ENCODE measurements around the gene RNASE4.

Gene RNASE4

DNA sequence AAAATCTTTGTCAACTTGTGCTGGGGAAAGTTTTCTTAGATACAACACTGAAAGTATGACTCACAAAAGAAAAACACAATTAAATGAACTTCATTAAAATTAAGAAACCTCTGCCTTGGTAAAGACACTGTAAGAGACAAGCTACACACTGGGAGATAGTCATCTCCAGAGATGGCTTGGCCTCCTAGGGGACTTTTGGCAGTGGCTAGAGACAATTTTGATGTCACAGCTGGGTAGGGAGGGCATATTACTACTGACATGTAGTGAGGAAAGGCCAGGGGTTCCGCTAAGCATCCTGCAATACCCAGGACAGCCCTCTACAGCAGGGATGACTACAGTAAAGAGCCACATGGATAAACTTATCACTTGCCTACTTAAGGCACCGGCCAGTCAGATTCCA is 8.7 kb upstream of the RNASE4 start:
- DNase-seq (ENCODE audit: low spot score) = no peak

DNA sequence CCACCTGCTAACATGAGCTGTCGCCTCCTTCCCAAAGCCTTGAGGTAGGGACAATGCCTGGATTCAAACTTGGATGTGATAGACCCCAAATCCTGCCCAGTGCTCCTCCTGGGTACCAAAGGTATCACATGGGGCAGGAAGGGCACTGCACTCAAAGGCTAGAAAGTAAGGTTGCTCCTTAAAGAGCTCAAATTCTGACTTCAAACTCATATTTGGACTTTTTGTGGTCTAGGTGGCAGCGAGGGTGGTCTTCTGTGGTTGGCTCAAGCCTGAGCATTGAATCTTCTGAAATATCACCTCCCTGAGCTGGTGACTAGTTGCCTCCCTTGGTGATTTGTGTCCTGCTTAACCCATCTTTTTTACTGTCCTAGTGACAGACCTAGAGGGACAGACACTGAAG is 8.3 kb upstream of the RNASE4 start:
- DNase-seq (ENCODE audit: low spot score) = no peak

DNA sequence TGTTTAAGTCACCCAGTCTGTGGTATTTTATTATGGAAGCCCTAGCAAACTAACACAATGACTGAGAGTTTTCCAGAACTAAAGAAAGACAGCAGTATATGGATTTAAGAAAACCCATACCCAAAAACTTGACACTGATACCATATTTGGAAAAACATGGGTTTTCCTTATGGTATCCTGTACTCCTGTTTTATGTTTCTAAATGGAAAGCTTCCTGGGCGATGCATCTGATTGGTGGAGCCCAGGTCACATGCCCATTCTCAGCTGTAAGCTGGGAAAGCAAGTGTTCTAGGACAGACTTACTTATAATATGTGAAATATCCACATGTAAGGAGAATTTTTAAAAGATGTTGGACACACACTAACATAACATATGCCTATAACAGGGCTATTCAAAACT is 4.5 kb upstream of the RNASE4 start:
- peak; percentile 27 for DNase-seq (ENCODE audit: low spot score)

DNA sequence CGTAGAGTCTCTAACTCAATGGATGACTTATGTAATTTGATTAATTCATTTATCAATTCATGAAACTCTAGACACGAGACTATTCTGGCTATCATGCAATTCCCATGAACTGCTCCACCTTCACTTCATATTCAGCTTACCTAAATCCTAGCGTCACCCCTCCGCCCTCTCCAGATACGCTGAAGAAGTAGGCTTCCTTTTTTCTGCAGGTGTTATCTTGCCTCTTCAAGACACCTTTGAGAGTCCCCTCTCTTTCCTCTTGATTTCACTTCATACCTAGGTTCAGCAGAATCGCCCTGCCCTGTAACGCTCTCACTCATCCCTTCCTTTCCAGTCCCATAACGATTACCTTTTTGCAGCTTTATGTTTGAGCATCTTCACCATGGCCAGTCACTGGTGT is 4.0 kb upstream of the RNASE4 start:
- DNase-seq (ENCODE audit: low spot score) = no peak

DNA sequence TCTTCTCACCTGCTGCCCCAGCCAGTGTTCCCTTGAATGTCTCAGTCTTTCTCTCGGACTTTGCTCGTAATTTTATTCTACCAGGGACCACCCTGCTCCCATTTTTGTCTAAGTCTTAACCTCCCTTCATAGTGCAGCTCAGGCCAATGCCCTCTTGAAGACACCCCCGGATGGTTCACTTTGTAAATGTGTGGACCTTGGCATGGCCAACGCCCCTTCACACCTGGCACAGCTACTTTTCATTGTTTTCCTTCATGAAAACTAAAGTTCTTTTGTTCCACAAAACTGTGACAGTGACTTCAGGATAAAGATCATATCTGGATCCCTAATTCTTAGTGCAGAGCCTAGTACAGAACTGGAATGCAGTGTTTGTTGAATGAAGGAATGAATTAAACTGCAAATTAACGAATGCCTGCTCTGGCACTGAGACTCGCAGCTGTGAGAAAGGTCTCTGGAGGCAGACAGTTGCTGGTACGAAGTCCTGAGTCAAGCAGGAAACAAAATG is 3.5 kb upstream of the RNASE4 start:
- DNase-seq (ENCODE audit: low spot score) = no peak

DNA sequence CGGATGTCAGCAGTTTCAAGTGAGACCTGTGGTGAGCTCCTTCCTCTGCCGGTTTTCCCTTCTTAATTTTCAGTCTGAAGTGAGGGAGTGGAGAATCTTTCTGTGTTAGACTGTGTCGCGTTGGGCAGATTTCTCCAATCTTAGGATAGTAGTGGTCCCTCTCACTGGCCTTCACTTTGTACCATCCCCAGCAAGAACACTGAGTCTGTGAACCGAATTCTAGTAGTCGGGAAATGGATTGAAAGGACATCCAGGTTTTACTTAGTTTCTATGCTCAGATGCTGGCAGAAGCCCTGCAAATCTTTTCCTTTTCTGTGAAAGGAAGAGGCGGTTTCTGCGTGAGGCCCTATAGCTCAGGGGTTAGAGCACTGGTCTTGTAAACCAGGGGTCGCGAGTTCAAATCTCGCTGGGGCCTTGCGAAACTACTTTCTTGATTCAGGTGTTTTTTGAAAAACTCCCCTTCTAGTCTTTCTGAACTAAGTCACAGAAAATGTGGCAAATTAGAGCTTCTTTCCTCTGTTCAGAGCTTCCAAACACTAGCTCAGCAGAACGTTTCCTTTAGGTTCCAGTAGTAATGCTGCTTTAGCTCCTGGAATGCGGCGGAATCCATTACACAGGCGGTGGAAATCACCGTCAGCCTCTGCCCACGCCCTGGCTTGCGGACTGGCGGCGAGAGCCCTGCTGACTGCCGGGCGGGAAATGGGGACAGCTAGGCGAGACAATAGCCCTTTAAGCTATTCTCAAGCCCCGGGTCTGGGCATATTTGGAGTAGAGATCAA is 2.8 kb upstream of the RNASE4 start:
- DNase-seq (ENCODE audit: low spot score) = peak; percentile 85

DNA sequence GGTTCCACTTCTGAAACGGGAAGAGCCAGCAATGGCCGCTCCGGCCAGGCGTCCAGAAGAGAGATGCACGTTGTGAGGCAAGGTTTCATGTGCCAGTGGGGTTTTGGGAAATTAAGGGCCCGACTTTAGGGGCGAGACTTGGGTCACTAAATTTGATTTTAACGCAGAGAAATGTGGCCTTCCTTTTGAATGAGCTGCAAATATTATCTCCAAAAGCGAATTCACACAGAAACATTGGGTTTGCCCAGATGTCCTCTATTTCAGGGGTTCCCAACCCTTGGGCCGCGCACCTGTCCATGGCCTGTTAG is 2.3 kb upstream of the RNASE4 start:
- DNase-seq (ENCODE audit: low spot score) = no peak

DNA sequence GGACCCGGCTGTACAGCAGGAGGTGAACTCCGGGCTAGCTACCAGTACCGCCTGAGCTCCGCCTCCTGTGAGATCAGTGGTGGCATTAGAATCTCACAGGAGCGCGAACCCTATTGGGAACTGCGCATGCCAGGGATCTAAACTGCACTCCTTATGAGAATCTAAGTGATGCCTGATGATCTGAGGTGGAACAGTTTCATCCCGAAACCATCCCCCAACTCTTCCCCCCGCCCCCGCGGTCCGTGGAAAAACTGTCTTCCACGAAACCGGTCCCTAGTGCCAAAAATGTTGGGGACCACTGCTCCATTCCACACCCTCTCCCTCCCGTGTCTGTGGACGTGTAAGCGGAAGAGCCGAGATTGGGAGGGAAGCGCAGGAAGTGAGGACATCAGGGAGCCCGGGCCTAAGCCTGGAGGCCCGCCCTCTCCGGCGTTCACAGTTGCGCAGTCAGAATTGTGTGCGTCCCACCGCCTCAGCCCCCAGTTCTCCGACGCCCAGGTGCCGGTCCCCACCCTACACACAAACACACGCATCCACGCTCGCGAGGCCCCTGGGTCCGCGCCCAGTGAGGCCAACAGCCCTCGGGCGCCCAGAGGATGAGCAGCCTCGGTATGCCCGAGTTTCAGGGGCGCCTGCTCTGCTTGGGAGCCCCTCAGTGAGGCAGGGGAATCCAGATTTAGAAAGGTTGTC is 1.8 kb upstream of the RNASE4 start:
- DNase-seq (ENCODE audit: low spot score) = peak; percentile 87

DNA sequence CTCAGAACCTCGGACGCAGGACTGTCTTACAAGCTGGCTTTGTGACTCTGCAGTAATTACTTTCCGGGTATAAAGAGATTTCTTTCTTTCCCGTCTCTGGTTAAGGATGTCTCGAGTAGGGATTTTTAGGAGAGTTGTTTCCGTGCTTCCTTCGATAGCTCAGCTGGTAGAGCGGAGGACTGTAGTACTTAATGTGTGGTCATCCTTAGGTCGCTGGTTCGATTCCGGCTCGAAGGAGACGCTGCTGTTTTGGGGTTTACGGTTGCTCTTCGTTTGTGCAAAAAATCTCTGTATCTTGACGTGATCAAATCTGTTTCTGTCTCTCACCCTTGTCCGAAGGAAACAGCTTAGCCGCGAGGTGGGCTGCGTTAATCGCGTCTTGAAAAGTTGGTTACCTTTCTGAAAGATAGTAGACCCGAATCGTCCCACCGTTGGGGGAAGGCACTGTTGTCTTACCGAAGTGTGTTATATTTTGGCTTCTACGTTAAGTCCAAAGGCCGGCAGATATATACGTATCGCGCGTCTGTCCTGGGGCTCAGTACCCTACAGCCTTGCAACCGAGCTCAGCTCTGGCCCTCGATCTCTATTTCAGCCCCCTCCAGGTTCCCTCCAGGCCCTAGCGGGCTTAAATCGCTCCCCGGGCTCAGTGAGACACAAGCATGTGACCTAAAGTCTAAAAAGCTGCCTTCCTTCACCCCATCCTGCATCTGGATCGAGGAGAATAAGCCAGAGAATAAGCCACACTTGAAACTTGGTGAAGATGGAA is 1.1 kb upstream of the RNASE4 start:
- peak; percentile 88 for DNase-seq (ENCODE audit: low spot score)

DNA sequence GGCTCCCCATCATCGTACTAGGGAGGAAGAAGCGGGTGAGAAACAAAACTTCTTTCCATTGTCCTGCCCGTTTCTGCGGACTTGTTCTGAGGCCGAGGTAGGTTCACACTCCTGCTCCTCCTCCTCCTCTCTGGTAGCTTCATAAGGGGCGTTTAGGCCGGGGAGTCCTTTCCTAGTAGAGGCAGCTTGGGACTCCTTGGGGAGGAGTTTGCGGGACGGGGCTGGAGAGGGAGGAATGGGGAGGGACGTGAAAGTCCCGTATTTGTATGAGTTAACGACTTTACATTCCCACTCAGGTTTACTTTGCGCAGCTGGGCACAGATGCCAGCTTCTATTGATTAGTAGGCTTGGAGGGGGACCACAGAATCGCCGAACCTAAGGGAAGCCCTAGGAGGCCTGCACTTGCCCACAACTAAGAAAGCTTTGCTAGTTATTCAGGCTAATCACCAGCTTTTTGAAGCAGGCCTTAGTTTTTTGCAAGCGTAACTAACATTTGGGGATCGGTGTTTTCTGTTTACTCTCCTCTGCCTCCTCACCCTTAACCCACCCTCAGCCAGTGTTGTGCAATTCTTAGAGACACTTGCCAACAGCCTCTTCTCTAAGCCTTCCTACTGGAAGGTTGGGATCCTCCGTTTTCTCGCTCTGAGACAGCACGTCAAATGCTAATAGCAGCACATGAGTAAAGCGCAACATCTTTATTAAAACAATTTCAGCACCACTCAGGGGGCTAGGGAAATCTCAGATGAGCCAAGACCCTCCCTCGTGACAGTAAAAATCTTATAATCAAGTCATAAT is 499 bp downstream of the RNASE4 start:
- peak; percentile 23 for DNase-seq (ENCODE audit: low spot score)

DNA sequence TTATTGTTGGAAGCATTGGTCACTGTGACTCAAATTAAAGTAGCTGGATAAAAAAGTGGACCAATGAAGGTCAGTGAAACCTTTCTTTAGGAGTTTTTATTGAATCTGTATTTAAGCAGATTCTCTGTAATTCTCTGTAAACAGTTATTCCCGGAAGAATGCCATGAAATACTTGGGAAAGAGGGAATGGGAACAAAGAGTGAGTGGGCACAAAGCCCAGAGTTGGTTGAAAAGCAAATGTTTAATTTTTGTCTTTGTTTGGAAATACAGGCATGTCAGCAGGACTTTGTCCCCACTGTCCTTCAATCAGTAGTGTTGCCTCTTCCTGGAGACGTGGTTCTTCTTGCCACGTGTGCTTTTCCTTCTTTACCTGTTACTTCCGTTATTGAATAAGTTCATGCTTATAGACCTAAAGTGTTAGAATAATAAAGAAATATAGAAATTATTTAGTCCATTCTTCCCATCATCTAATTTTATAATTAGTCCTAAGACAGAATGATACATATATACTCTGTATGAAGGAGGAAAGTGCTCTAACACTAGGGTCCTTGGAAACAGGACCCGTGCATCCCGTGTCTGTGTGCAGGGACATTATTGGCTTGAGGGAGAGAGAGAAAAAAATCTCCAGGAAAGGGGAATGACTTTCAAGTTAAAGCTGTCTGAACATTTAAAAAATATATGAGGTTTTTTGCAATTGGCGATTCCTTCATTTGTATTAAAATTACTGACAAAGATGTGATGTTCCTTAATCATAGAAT is 2.2 kb downstream of the RNASE4 start:
- no peak for DNase-seq (ENCODE audit: low spot score)

DNA sequence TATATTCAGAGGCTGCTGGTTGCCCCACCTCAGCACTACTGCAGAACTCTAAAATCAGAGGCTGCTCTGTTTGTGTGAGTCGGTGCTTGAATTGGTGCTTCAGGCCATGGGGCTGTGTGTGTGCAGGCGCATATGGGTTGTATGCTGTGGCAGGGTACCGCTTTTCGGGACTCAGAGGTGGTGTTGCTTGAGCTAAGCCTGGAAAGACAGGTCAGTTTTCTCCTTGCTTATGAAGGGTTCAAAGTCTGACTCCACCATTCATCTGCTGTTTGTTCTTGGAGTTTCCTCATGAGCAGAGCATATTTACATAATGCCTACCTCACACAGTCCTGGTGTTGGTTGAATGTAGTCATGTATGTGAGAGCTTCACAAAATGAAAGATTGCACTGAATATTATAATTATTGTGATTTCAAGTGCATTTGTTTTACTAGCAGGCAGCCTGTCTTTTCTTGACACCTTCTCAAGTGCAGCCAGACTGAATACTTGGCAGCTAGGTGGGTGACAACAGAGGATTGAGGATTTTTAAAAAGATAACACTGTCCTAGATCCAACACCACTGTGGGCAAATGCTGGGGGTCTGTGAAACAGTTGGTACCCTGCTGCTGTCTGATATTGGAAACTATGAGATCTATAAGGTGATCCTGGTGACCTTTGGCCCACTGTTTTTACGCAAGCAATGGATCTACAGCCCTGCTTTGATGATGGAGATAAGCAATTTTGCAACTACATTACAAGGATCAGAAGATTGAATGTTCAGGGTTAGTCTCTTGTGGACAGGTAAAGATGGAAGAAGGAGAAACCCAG is 3.2 kb downstream of the RNASE4 start:
- no peak for DNase-seq (ENCODE audit: low spot score)

DNA sequence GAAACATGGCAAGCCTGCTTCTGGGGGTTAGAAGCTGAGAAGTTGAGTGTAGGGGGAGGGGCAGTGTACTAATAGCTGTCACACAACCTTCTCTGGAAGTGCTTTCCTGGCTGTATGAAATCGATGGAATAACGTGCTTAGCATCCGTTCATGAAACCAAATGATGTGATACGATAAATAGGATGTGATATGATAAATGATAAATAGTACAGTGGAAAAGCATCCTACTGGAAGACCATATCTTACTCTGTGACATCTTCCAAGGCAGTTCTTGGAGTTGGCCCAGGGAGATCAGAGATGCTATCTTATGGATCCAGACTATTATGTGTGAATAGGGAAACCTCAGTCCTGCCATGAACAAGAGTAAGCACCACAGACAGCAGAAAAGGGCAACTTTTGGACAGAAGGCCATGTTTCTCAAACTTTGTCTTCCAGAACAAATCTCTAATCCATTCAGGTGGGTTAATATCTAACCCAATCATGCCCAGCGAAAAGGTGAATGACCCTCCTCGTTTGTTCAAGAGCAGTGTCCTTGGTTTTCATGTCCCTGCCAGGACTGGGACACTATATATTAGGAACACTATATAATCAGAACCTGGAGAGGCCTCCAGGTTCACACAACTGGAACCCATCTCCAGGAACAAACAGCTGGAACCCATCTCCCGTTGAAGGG is 3.9 kb downstream of the RNASE4 start, which contains the start of gene ANG:
Gene ANG (plus strand): TSS at position 598 of the 673 bp plus-strand sequence. CDS start 4,801 bp downstream, outside the sequence.
- DNase-seq (ENCODE audit: low spot score) = no peak

DNA sequence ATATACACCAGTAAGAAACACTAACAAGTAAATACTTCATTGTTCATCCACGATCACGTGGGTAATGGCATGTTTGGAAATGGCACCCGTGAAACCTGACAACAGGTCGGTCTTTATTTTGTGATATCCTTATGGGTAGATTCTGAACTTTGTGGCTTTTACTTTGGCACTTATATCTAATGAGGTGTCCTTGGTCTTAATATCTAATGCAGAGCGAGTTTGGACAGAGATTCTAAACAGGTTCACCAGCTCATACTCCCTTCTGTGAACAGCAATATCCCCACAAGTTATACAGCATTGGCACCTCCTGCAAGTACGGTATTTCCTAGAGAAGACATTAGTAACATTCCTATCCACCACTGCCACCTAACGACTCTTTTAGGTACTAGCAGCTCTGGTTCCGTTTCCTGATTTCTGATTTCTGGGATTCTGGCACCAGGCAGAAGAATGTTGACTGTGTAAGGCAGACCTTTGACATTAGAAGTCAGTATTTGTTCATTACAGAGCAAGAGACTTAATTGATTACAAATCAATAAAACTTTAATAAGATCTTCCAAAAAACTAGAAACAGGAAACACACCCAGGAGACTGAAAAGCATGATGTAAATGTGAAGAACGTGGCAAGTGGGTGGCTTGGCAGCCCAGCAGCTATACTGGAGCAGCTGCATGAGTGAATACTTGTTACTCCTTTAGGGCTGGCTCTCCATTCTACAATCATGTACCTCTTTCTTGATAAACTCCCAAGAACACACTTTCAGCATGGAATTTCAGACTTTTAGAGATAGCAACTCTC is 6.7 kb downstream of the RNASE4 start:
- DNase-seq (ENCODE audit: low spot score) = peak; percentile 69

DNA sequence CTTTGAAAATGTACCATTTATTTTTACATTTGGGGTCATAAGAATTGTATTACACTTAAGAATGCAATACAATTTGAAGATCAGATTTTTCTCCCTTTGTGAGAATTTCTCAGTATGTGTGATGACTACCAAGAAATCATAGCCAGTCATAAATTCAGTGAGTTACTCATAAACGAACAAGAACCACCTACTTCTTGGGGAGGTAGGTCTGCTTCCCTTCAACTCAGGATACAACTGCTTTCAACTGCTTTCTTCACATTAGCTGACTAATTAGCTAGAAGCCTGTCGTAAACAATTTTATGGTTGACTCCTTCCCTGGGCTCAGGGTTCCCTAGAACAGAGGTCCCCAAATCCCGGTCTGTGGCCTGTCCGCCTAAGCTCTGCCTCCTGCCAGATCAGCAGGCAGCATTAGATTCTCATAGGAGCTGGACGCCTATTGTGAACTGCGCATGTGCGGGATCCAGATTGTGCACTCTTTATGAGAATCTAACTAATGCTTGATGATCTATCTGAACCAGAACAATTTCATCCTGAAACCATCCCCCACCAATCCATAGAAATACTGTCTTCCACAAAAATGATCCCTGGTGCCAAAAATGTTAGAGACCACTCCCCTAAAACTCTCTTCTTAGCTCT is 7.9 kb downstream of the RNASE4 start:
- DNase-seq (ENCODE audit: low spot score) = no peak

DNA sequence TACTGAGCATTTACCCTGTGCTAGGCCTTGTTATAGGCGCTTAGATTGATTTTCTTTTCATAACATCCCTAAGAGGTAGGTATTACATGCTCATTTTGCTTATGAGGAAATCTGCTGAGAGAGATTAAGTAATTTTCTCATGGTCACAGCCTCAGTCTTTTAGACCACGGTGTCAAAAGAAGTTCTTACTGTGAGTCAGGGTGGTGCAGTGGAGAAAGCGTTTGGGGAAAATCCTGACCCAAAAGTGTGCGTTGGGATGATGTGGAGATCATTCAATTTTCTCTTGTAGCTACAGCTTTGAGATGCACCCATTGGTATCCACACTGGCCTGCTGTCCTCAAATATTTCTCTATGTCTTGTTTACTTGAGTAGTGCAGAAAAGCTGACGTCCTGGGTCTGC is 12.4 kb downstream of the RNASE4 start:
- DNase-seq (ENCODE audit: low spot score) = no peak

DNA sequence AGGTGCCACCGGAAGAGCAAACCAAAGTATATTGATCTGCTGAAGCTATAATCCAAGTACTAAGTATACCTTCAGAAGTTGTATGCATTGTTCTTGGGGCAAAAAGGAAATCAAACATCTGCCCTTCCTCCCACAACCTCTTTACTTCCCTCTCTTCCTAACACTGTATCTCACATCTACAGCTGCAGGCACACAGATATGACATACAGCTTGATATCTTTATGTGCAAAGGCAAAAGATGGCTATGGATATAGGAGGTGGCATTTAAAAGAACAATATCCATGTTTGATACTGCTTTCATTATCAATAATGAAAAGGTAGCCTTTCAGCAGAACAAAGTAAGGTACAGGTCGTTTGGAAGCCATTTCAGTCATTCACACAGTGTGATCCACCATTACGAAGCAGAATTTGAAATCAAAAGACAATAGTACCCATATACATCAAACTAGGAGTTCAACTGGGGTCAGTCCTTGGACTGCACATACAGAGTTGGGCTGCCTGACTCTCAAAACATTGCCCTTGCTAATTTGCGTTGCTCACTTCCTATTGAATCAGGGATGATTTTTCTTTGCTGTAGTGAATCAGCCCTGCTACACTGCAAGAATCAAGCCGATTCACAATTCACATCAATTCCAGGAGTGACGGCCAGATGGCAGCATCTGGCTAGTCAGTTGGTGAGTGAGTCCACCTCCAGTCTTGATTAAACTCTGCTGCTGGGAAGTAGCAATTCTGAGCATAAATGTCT is 13.1 kb downstream of the RNASE4 start:
- peak; percentile 89 for DNase-seq (ENCODE audit: low spot score)

DNA sequence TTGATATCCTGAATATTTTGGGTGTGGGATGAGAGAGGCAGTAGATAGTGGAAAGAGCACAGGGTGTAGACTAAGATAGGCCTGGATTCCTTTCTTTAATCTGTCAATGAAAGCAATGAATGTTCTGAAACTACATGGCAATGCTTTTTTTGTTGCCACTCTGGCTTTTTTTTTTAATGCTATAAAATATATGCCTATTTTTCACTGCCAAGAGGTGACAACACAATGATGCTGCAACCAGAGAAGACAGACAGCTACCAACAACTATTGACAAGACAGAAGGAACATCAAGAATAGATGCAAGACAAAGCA is 13.6 kb downstream of the RNASE4 start:
- DNase-seq (ENCODE audit: low spot score) = no peak
